Endothelial cell of umbilical vein (primary cell): ENCODE measurements around the gene CTAGE9. TPM values are rescaled to one million over a fixed set of nuclear protein-coding genes. Genes with fewer than 3 reads are reported as not detected.
"Not testable (repeated sequence)": the region's sequence is repeated elsewhere in the genome, so short reads cannot be mapped to it uniquely, and the experiment has no call there.

Source experiments
- BruUV-seq: library from RNA; stranded (reverse); fragments of 400-500 nt; replicated peaks from 2 replicates; lab custom pipeline; 2021; lab: Mats Ljungman, UMichigan
- CTCF ChIA-PET: fragments of 300-600, 350-600 bp; sonication (Branson Sonifier 250); formaldehyde crosslinking; loops from one replicate; lab custom pipeline; 2021; ENCODE audit warnings: antibody characterized with exemption, inconsistent platforms; lab: Charles Lee
- POLR2A ChIA-PET: fragments of 300-600, 350-600 bp; sonication (Branson Sonifier 250); formaldehyde crosslinking; loops from one replicate; lab custom pipeline; 2021; ENCODE audit warnings: antibody characterized with exemption, inconsistent platforms; lab: Charles Lee
- DNase-seq: peaks from one replicate; pipeline ENCODE4 v3.0.0-alpha.2; 2011; ENCODE audit warnings: low read depth, low spot score
- FAIRE-seq: peaks from 2 replicates; lab custom pipeline; 2011; peaks lifted over from hg19 to GRCh38; lab: Jason Lieb, UNC
- H2AFZ ChIP-seq: 2 replicates; pipeline ENCODE4 v1.6.0; 2012; ENCODE audit warnings: low read depth, low read length, control low read depth, inconsistent platforms
- H3K27ac ChIP-seq: 2 replicates; pipeline ENCODE4 v1.5.1; 2011; ENCODE audit warnings: low read depth, mild to moderate bottlenecking, control low read depth, low read length, moderate library complexity; ENCODE audit not compliant: insufficient read depth
- H3K27me3 ChIP-seq, 2 experiments: 2 replicates each; pipeline versions ENCODE4 v1.6.0 to v1.6.1; 2011; ENCODE audit warnings: low read length in 2 of 2, mixed read lengths in 1 of 2; ENCODE audit not compliant: control insufficient read depth in 2 of 2, insufficient read depth in 2 of 2
- H3K36me3 ChIP-seq, 2 experiments: 2 replicates in 1 of 2; 3 replicates in 1 of 2; pipeline ENCODE4 v1.5.1; 2011; ENCODE audit warnings: low read length in 2 of 2, mild to moderate bottlenecking in 1 of 2, moderate library complexity in 1 of 2; ENCODE audit not compliant: control insufficient read depth in 2 of 2, insufficient read depth in 2 of 2; ENCODE audit errors: extremely low read depth in 1 of 2
- H3K4me1 ChIP-seq: 3 replicates; pipeline ENCODE4 v1.5.1; 2011; ENCODE audit warnings: mild to moderate bottlenecking, low read length; ENCODE audit not compliant: control insufficient read depth, insufficient read depth; ENCODE audit errors: extremely low read depth
- H3K4me2 ChIP-seq: 2 replicates; pipeline ENCODE4 v1.6.1; 2011; ENCODE audit warnings: low read length, control low read depth, mixed read lengths; ENCODE audit not compliant: insufficient read depth
- H3K4me3 ChIP-seq, 3 experiments: fragments of 200-600 bp in 1 of 3; sonication (generic), shearing (Covaris generic) in 1 of 3; replicated peaks in 1 of 3; 2 replicates each; pipeline ENCODE4 v1.5.1; 2011 to 2016; ENCODE audit warnings: control low read depth in 3 of 3, low read length in 3 of 3, mild to moderate bottlenecking in 2 of 3, inconsistent platforms in 1 of 3, low read depth in 1 of 3, moderate library complexity in 1 of 3; ENCODE audit not compliant: insufficient read depth in 1 of 3
- H3K79me2 ChIP-seq: 2 replicates; pipeline ENCODE4 v1.6.0; 2012; ENCODE audit warnings: low read length, inconsistent platforms; ENCODE audit not compliant: control insufficient read depth, insufficient read depth
- H3K9ac ChIP-seq: replicated peaks from 2 replicates; pipeline ENCODE3; 2011; ENCODE audit warnings: low read length, control low read depth; ENCODE audit not compliant: insufficient read depth; ENCODE audit errors: extremely low read depth
- H3K9me1 ChIP-seq: replicated peaks from 3 replicates; pipeline ENCODE4 v1.6.0; 2011; ENCODE audit warnings: mild to moderate bottlenecking, low read length; ENCODE audit not compliant: control insufficient read depth, insufficient read depth; ENCODE audit errors: extremely low read depth
- H3K9me3 ChIP-seq: replicated peaks from 2 replicates; pipeline ENCODE4 v1.5.1; 2012; ENCODE audit warnings: low read length, inconsistent platforms; ENCODE audit not compliant: control insufficient read depth, insufficient read depth
- H4K20me1 ChIP-seq: replicated peaks from 2 replicates; pipeline ENCODE3; 2011; ENCODE audit warnings: mild to moderate bottlenecking, low read length; ENCODE audit not compliant: control insufficient read depth, insufficient read depth; ENCODE audit errors: extremely low read depth
- GATA2 ChIP-seq: IDR thresholded peaks from 2 replicates; pipeline ENCODE4 v1.7.0; 2011; ENCODE audit warnings: low read depth, mild to moderate bottlenecking, moderate library complexity, mixed read lengths, low read length; ENCODE audit not compliant: insufficient read length, insufficient read depth
- POLR2A ChIP-seq: IDR thresholded peaks from 2 replicates; pipeline ENCODE4 v1.6.1; 2012; ENCODE audit warnings: low read depth, mild to moderate bottlenecking, control low read depth, low read length
- dilution Hi-C: fragments of 300-500 bp; cut with MboI; formaldehyde crosslinking; loops from one replicate; pipeline ENCODE4 v1.15.0; 2019; ENCODE audit warnings: low sequenced_read_pairs; ENCODE audit not compliant: extremely low pct_ligation_motif_present
- intact Hi-C: fragments of 100-400 bp; cut with micrococcal nuclease; formaldehyde crosslinking; loops from one replicate; pipeline ENCODE4 v1.10.0; 2022
- polyA plus RNA-seq, 4 experiments: library from polyadenylated mRNA; depleted of rRNA in 3 of 4; stranded (reverse) in 3 of 4; unstranded in 1 of 4; fragments of >200 nt; gene quantifications; 2 replicates each; pipeline versions ENCODE4 v1.2.1 to v1.2.3, GENCODE V29; 2011 to 2012; ENCODE audit warnings: missing spikeins in 1 of 4
- total RNA-seq: library from RNA; stranded (reverse); gene quantifications from 2 replicates; pipeline ENCODE4 v1.2.3, GENCODE V29; 2021

The CTAGE9 gene
- total and polyA plus RNA-seq, 2 donors (not counting 3 experiments of a cell fraction or from before 2014, with no cell fraction given), result not detected

DNA sequence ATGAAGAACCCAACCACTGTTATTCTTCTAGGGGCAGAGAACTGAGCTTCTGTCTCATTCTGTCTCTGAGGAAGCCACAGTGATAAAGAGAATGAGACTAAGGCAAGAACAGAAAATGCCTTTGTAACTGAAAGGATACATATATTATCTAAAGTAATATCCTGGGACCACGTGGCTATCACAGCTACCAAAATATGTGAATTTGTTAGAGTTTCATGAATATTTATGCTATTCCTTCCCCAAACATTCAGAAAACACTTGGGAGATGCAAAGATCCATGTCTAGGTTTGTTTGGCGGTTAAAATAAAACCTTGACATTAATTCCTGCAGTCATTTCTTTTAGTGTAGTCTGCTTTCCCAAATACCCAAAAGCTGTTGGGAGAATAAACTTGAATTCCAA, 6.9 kb downstream of the CTAGE9 start:
- H3K4me2 ChIP-seq, H3K27me3 ChIP-seq, H3K9me3 ChIP-seq, H3K36me3 ChIP-seq, FAIRE-seq, H3K79me2 ChIP-seq, CTCF ChIA-PET, DNase-seq, H3K9ac ChIP-seq, POLR2A ChIA-PET, H4K20me1 ChIP-seq, H3K4me1 ChIP-seq, H3K27ac ChIP-seq, intact Hi-C loops, H3K4me3 ChIP-seq, dilution Hi-C loops, H2AFZ ChIP-seq, BruUV-seq, H3K9me1 ChIP-seq: not testable (repeated sequence)

DNA sequence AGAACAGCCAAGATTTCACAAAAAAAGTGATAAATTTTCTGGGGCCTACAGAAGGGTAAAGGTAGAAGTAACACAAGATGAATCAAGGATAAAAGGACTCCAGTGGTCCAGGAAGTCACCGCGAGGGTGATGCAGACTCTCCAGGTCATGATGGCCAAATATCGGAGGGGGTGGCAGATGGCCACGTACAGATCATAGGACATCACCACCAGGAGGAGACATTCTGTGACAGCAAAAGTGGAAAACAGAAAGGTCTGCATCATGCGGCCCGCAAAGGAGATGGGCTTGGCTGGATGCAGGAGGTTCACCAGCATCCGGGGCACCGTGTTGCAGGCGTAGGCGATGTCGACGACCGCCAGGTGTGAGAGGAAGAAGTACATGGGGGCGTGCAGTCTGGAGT, 10.0 kb downstream of the CTAGE9 start:
- H3K79me2 ChIP-seq, H3K4me3 ChIP-seq, H3K9me3 ChIP-seq, H2AFZ ChIP-seq, H3K4me1 ChIP-seq, H3K4me2 ChIP-seq, dilution Hi-C loops, DNase-seq, BruUV-seq, H3K9me1 ChIP-seq, FAIRE-seq, CTCF ChIA-PET, H4K20me1 ChIP-seq, intact Hi-C loops, H3K27ac ChIP-seq, POLR2A ChIA-PET, H3K36me3 ChIP-seq, H3K27me3 ChIP-seq, H3K9ac ChIP-seq: not testable (repeated sequence)

DNA sequence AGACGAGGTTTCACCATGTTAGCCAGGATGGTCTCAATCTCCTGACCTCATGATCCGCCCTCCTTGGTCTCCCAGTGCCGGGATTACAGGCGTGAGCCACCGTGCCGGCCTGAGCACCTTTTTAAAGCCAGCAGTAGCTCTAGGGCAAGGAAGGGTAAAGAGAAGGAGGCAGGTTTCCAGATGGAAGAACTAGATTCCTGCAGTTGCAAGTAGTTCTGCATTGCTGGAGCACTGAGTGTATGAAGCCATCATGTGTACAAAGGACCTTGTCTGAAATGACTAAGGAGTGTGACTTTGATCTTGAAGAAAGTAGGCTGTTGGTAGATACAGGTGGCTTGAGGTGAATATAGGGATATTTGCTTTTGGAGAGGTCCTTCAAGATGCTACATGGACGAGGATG, 13.9 kb downstream of the CTAGE9 start:
- no peak for TF ChIP-seq POLR2A
- TF ChIP-seq GATA2, result no peak
- Histone ChIP-seq H3K27me3 (no peaks in the 10 kb centered on the region), H3K9ac (no peak overlapping the region), H4K20me1 (no peaks in the 10 kb centered on the region), H3K4me1 (no peaks in the 10 kb centered on the region), H3K4me2 (no peak overlapping the region), H3K4me3 (no peak overlapping the region), H3K9me3 (no peaks in the 10 kb centered on the region), H3K36me3 (no peaks in the 10 kb centered on the region), H3K79me2 (no peaks in the 10 kb centered on the region), H2AFZ (no peak overlapping the region), H3K27ac (no peak overlapping the region), H3K9me1 (no peaks in the 10 kb centered on the region)
- ChIA-PET CTCF (interaction anchor here (2.1 to 5.3 kb wide), 4 partner anchors 211 to 228 kb away, joined by 11 to 275 read pairs (median 42); no protein-coding TSS in a partner anchor), POLR2A (no interaction called here)
- no peak for DNase-seq
- no TSS peak for BruUV-seq
- dilution Hi-C loops (no loop called here), intact Hi-C loops (no loop called here)
- FAIRE-seq, result no peak
